ENCODE results near the gene TRIM67.

- TF ChIP-seq CTCF (IDR thresholded peaks at IDR 0.05; ENCODE audit: insufficient read depth, low read length, poor library complexity, severe bottlenecking): no peak
- TF ChIP-seq EZH2phosphoT487 (conservative IDR thresholded peaks at IDR 0.05; ENCODE audit: low read length): no peak
Observed at GRCh38 chr1:231178970-231179369, 17.1 kb downstream of the TRIM67 start.
